HG02885 (cell line): ENCODE results near the gene BID.
A peak's percentile ranks its signal among the peaks of the same experiment; 100 is the strongest.

Source experiments
- ATAC-seq: cut with Tn5 transposase; IDR thresholded peaks from one replicate; pipeline ENCODE4 v1.9.1; 2021; ENCODE audit warnings: mild to moderate bottlenecking; ENCODE audit not compliant: unreplicated experiment, poor library complexity

Gene BID

GRCh38 chr22:17774206-17774925 is at the start of gene BID:
Gene BID (minus strand): TSS chr22:17774469. CDS start chr22:17750116, 24,353 bp downstream.
- ATAC-seq = peak; percentile 35

GRCh38 chr22:17823964-17824363 is 49.7 kb upstream of the BID start:
- no peak for ATAC-seq

- ATAC-seq = no peak
Observed at GRCh38 chr22:17823226-17823625, 49.0 kb upstream of the BID start.

- ATAC-seq = no peak
Observed at GRCh38 chr22:17822087-17822486, 47.8 kb upstream of the BID start.

GRCh38 chr22:17820879-17821439 is 46.7 kb upstream of the BID start:
- ATAC-seq = no peak

- no peak for ATAC-seq
Observed at GRCh38 chr22:17818649-17819048, 44.4 kb upstream of the BID start.

GRCh38 chr22:17818180-17818579 is 43.9 kb upstream of the BID start:
- ATAC-seq = no peak

- ATAC-seq = no peak
Observed at GRCh38 chr22:17817511-17818065, 43.3 kb upstream of the BID start.

- ATAC-seq = no peak
Observed at GRCh38 chr22:17817079-17817478, 42.8 kb upstream of the BID start.

GRCh38 chr22:17816649-17817048 is 42.4 kb upstream of the BID start:
- ATAC-seq = no peak

- no peak for ATAC-seq
Observed at GRCh38 chr22:17815703-17816254, 41.5 kb upstream of the BID start.

GRCh38 chr22:17814830-17815229 is 40.6 kb upstream of the BID start:
- no peak for ATAC-seq

- ATAC-seq = no peak
Observed at GRCh38 chr22:17814084-17814483, 39.8 kb upstream of the BID start.

- no peak for ATAC-seq
Observed at GRCh38 chr22:17811119-17811518, 36.9 kb upstream of the BID start.

- ATAC-seq = no peak
Observed at GRCh38 chr22:17810570-17811116, 36.4 kb upstream of the BID start.

GRCh38 chr22:17808693-17809403 is 34.6 kb upstream of the BID start:
- ATAC-seq = no peak

- no peak for ATAC-seq
Observed at GRCh38 chr22:17807578-17808410, 33.5 kb upstream of the BID start.

GRCh38 chr22:17807086-17807485 is 32.8 kb upstream of the BID start:
- ATAC-seq = no peak

GRCh38 chr22:17806437-17806836 is 32.2 kb upstream of the BID start:
- ATAC-seq = no peak
